ENCODE measurements around the gene TWF2. TPM values are rescaled to one million over a fixed set of nuclear protein-coding genes. Genes with fewer than 3 reads are reported as not detected.

The TWF2 gene
- total RNA-seq, 6 donors from 2014 or later = 31.9 to 83.5 (median 66.6) TPM

GRCh38 chr3:52186729-52187128 is 52.2 kb downstream of the TWF2 start:
- H3K27me3 ChIP-seq = no peaks in the 10 kb centered on the region
- H3K36me3 ChIP-seq = no peaks in the 10 kb centered on the region
- no peak for ATAC-seq (ENCODE audit: low FRiP score in 2 of 2)
- peaks cover 17 to 23% (median 20%) of the 10 kb centered on the region in 4 donors for H3K4me1 ChIP-seq
- DNase-seq = no peak
- no peak for TF ChIP-seq CTCF (IDR thresholded peaks at IDR 0.05)
- TF ChIP-seq EP300 (IDR thresholded peaks at IDR 0.05) = no peak
- TF ChIP-seq POLR2A (IDR thresholded peaks at IDR 0.05) = no peak
- TF ChIP-seq POLR2AphosphoS5 (IDR thresholded peaks at IDR 0.05) = no peak
- no peak overlapping the region for H3K27ac ChIP-seq
- no peak overlapping the region for H3K4me3 ChIP-seq
- H3K9me3 ChIP-seq = no peaks in the 10 kb centered on the region
- WGBS, 2 donors = 84 to 87% methylated on average over 9 of the region's 9 CpGs

- peak in 1 of 2 donors; percentile 35 for ATAC-seq (ENCODE audit: low FRiP score in 2 of 2)
- WGBS, 2 donors = 56 to 75% methylated on average over 3 of the region's 3 CpGs
- H3K27ac ChIP-seq = no peak overlapping the region
These were observed 53.1 kb downstream of the TWF2 start for GRCh38 chr3:52185837-52186236.

GRCh38 chr3:52185311-52185710 is 53.6 kb downstream of the TWF2 start:
- no peak for TF ChIP-seq POLR2A (IDR thresholded peaks at IDR 0.05)
- no peak for TF ChIP-seq POLR2AphosphoS5 (IDR thresholded peaks at IDR 0.05)
- no peak for TF ChIP-seq CTCF (IDR thresholded peaks at IDR 0.05)
- H3K27ac ChIP-seq = no peak overlapping the region
- ATAC-seq (ENCODE audit: low FRiP score in 2 of 2) = no peak
- WGBS, 2 donors = 96 to 100% methylated on average over 3 to 6 of the region's 6 CpGs
- no peak overlapping the region for H3K4me3 ChIP-seq
- no peaks in the 10 kb centered on the region for H3K27me3 ChIP-seq
- no peaks in the 10 kb centered on the region for H3K9me3 ChIP-seq
- DNase-seq = no peak
- H3K36me3 ChIP-seq = no peaks in the 10 kb centered on the region
- peaks cover 5 to 12% (median 9%) of the 10 kb centered on the region in 4 donors for H3K4me1 ChIP-seq

More at GRCh38 chr3:52185837-52186236, 53.1 kb downstream of the TWF2 start:
- Histone ChIP-seq H3K4me1 (peaks cover 10 to 17% (median 15%) of the 10 kb centered on the region in 4 donors), H3K9me3 (no peaks in the 10 kb centered on the region), H3K36me3 (no peaks in the 10 kb centered on the region), H3K4me3 (no peak overlapping the region), H3K27me3 (no peaks in the 10 kb centered on the region)
- TF ChIP-seq POLR2A (IDR thresholded peaks at IDR 0.05) (no peak), POLR2AphosphoS5 (IDR thresholded peaks at IDR 0.05) (no peak), CTCF (IDR thresholded peaks at IDR 0.05) (no peak), EP300 (IDR thresholded peaks at IDR 0.05) (no peak)
- DNase-seq = no peak

DNA sequence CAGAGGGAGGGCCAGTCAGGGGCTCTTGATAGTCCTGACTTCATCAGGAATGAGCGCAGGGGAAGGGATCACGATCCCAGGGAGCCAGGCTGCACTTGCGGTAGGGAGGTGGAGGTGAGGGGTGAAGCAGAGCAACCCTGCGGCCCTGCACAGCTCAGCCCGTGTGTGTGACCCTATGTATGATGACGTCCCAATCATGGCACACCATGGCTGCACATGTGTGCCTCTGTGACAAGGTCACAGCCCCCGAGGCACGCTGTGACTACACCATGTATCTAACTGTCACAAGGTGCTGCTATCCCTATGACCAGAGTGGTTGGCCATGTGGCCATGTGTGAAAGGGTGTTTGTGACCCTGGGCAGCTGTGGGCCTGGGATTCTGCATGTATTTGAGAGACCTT is 54.3 kb downstream of the TWF2 start:
- DNase-seq (no peak), ATAC-seq (ENCODE audit: low FRiP score in 2 of 2) (peak in 1 of 2 donors; percentile 17)
- H3K36me3 ChIP-seq = no peaks in the 10 kb centered on the region
- TF ChIP-seq EP300 (IDR thresholded peaks at IDR 0.05) = no peak
- no peak for TF ChIP-seq CTCF (IDR thresholded peaks at IDR 0.05)
- no peak for TF ChIP-seq POLR2AphosphoS5 (IDR thresholded peaks at IDR 0.05)
- TF ChIP-seq POLR2A (IDR thresholded peaks at IDR 0.05) = no peak
- peaks cover 0 to 6% (median 4%) of the 10 kb centered on the region in 4 donors for H3K4me1 ChIP-seq
- H3K27me3 ChIP-seq = no peaks in the 10 kb centered on the region
- 80 to 97% methylated on average over 1 to 8 of the region's 8 CpGs for WGBS, 2 donors
- no peak overlapping the region for H3K4me3 ChIP-seq
- H3K9me3 ChIP-seq = no peaks in the 10 kb centered on the region
- no peak overlapping the region for H3K27ac ChIP-seq

- WGBS, 2 donors = 72 to 81% methylated on average over 7 of the region's 7 CpGs
- Histone ChIP-seq H3K4me1 (no peaks in the 10 kb centered on the region), H3K27me3 (no peaks in the 10 kb centered on the region), H3K27ac (peak overlapping the region in 1 of 4 donors; percentile 49), H3K36me3 (no peaks in the 10 kb centered on the region), H3K4me3 (no peak overlapping the region), H3K9me3 (no peaks in the 10 kb centered on the region)
- DNase-seq (no peak), ATAC-seq (ENCODE audit: low FRiP score in 2 of 2) (no peak)
- TF ChIP-seq POLR2A (IDR thresholded peaks at IDR 0.05) (no peak), EP300 (IDR thresholded peaks at IDR 0.05) (no peak), POLR2AphosphoS5 (IDR thresholded peaks at IDR 0.05) (no peak), CTCF (IDR thresholded peaks at IDR 0.05) (no peak)
These were observed 55.0 kb downstream of the TWF2 start for GRCh38 chr3:52183786-52184445.

All from upper lobe of left lung (tissue), 6 donors.